NCI-H82 treated with DMSO at 0.1 percent for 48 hours (cell line): ENCODE results near the gene DNER.
A peak's percentile ranks its signal among the peaks of the same experiment; 100 is the strongest.
"Not testable (repeated sequence)": the region's sequence is repeated elsewhere in the genome, so short reads cannot be mapped to it uniquely, and the experiment has no call there.

Experiments used
- DNase-seq: peaks from one replicate; lab custom pipeline; 2025; ENCODE audit not compliant: unreplicated experiment; lab: John Stamatoyannopoulos, UW

DNER gene, protein sequence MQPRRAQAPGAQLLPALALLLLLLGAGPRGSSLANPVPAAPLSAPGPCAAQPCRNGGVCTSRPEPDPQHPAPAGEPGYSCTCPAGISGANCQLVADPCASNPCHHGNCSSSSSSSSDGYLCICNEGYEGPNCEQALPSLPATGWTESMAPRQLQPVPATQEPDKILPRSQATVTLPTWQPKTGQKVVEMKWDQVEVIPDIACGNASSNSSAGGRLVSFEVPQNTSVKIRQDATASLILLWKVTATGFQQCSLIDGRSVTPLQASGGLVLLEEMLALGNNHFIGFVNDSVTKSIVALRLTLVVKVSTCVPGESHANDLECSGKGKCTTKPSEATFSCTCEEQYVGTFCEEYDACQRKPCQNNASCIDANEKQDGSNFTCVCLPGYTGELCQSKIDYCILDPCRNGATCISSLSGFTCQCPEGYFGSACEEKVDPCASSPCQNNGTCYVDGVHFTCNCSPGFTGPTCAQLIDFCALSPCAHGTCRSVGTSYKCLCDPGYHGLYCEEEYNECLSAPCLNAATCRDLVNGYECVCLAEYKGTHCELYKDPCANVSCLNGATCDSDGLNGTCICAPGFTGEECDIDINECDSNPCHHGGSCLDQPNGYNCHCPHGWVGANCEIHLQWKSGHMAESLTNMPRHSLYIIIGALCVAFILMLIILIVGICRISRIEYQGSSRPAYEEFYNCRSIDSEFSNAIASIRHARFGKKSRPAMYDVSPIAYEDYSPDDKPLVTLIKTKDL

GRCh38 chr2:229714080-229714735 is at the start of gene DNER:
TSS of gene DNER (minus strand) at chr2:229714555. CDS start at chr2:229714423, 132 bp downstream.
- DNase-seq = peak; percentile 32

DNA sequence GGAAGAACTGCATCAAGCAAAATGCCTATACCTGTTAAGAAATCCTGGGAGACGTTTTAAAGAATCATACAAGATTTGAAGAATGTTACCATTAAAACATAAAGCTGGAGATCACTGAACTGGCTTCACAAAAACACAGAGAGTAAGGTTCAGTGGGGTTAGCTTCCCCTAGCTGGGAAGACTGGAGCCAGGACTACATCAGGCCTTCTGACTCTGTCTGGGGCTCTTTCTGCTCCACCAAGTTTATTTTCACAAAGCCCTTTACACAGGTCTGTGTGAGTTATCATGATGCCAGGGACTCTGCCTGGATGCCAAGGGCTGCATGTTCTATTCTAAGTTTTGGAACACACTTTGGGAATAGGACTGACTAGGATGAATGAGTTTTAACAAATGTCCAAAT is 47.3 kb upstream of the DNER start:
- no peak for DNase-seq

- DNase-seq = not testable (repeated sequence)
These were observed 43.1 kb upstream of the DNER start for GRCh38 chr2:229757462-229757861.

DNA sequence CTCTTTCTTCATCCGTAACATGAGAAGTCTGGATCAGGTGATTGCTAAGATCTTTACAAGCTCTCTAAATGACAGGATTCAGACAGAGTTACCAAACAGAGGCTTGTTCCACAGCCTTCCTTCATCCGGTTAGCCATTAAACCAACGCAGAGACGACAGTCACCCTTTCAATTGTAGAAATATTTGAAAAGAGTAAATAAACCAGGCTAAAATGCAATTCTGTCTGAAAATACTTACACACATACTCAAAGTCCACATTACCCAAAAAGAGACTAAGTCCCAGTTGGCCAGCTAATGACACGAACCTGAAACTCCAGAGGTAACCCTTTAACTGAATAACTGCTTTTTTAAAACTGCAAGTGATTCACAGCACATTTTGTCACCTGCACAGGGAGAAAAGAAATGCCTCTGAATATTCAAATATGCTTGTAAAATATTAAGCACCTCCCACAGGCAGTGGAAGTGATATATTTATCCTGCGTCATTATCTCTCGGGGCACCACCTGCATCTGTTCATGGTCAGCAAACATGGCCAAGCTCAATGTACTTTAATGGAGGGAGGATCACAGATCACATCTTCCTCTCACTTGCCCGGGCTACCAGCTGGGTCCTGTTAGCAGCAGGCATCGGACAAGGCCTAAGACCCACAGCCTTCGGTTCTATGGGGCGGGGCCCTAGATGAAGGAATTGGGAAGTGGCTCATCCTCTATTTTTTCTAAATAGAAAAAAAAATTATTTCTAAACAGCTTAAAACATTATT is 38.8 kb upstream of the DNER start:
- DNase-seq = no peak

DNA sequence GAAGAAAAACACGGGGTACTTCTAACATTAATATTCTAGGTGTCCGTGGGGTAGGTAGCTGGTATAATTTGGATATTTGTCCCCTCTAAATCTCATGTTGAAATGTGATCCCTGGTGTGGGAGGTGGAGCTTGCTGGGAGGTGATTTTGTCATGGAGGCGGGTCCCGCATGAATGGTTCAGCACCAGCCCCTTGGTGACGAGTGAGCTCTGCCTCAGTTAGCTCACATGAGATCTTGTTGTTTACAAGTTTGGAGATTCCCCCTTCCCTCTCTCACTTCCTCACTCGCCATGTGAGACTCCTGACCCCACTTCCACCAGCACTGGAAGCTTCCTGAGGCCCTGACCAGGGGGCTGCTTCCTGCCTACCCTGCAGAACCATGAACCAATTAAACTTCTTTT is 35.4 kb upstream of the DNER start:
- no peak for DNase-seq

DNA sequence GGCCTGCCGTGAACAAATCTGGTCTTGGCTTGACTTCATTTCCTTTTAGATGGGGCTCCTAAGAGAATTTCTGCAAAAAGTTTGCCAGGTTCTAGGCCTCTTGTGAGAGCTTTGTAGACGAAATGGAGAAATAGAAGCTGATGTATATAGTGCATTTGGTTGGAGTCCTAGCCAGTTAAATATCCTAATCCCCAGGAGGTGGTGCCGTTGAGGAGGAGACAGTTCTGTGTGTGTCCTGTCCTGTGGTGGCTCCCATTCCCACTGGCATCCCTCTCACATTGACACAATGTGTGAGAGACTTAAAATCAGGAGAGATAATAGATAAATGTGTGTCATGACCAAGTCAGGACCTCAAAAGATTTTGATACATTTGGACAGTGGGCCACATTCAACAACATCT is 34.6 kb upstream of the DNER start:
- DNase-seq = no peak

DNA sequence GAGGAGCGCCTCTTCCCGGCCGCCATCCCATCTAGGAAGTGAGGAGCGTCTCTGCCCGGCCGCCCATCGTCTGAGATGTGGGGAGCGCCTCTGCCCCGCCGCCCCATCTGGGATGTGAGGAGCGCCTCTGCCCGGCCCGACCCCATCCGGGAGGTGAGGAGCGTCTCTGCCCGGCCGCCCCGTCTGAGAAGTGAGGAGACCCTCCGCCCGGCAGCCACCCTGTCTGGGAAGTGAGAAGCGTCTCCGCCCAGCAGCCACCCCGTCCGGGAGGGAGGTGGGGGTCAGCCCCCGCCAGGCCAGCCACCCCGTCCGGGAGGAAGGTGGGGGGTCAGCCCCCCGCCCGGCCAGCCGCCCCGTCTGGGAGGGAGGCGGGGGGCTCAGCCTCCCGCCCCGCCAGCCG is 28.3 kb upstream of the DNER start:
- DNase-seq = not testable (repeated sequence)

GRCh38 chr2:229740279-229740678 is 25.9 kb upstream of the DNER start:
- DNase-seq = no peak

- DNase-seq = no peak
These were observed 23.8 kb upstream of the DNER start for GRCh38 chr2:229738024-229738625.

GRCh38 chr2:229734410-229734809 is 20.1 kb upstream of the DNER start:
- no peak for DNase-seq

GRCh38 chr2:229733611-229734245 is 19.4 kb upstream of the DNER start:
- DNase-seq = no peak

GRCh38 chr2:229732897-229733296 is 18.5 kb upstream of the DNER start:
- no peak for DNase-seq

- DNase-seq = no peak
These were observed 17.6 kb upstream of the DNER start for GRCh38 chr2:229731916-229732315.

DNA sequence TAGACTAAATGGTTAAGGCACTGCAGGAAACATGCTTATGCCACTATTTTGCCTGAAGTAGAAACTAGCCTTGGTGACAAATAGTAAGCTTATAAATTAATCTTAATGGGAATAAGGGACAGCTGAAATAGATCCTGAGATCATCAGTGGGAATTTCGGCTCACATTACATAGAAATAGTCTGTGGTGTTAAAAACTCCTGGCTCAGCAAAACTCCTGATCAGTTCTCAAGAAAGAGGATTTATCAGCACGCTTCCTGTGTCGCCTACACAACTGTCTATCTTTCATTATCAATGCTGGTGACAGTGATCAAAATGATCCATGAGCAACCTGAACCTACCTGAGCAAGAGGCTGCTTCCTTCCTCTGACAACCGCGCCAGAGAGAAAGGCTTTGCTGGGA is 17.0 kb upstream of the DNER start:
- no peak for DNase-seq

- DNase-seq = no peak
These were observed 14.0 kb upstream of the DNER start for GRCh38 chr2:229728370-229728769.

DNA sequence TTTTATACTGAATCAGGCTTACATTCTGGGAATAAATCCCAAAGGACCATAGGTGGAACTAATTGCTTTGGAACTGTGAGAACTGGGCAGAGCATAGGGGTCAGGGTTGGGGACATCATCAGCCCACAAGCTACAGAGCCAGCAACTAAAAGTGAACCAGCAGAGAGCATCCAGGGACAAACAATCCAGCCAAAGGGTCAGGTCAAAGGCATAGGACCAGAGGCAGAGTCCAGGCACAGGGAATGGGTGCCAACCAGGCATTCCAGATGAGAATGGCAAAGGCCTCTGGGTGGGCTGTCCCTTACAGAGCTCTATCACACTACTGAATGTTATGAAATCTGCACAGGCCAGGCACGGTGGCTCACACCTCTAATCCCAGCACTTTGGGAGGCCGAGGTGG is 12.3 kb upstream of the DNER start:
- DNase-seq = no peak

DNA sequence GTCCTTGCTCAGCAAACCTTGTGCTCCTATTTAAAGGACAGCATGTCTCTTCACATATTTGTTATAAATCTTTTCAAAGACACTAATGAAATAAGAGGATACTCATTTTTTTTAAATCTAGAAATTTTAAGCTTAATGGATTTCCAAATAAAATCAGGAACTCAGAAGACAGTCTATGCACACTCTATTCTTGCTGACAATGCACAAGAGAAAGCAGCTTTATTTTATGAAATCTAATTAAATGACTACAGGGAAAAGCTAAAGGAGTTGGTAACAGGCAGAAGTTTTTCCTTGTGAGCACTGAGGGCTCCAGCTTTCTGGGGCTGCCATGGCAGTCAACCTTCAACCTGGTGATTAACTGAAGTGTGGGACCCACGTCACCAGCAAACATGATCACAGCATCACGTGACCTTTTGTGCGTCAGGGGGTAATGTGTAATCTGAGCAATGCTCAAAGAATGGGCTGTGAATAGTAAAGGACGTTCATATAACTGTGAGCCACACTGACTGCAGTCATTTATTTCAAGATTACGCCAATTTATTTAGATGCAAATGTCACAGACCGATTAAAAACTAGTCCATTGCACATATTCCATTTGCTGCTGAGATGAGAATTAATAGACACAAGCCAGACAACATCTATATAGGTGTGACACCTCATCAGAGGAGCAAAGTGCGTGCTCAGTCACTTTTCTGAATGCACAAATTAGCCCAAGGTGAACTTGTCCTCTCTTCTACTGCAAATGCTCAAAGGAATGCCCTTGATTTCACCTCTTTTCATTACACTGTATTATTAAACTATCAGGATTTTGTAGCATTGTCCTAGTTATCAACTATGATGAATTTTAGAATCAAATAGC is 11.6 kb upstream of the DNER start:
- no peak for DNase-seq

GRCh38 chr2:229723192-229723591 is 8.8 kb upstream of the DNER start:
- not testable (repeated sequence) for DNase-seq

- no peak for DNase-seq
These were observed 5.7 kb upstream of the DNER start for GRCh38 chr2:229719926-229720647.
